Measurements from ENCODE around the gene SEMA4G. TPM values are rescaled to one million over a fixed set of nuclear protein-coding genes. Genes with fewer than 3 reads are reported as not detected.

The SEMA4G gene
- total RNA-seq, result 1.6 and 18.0 TPM in 2 replicates

GRCh38 chr10:100969187-100970075 is at the start of gene SEMA4G:
Gene SEMA4G (plus strand): TSS chr10:100969504. CDS start chr10:100972913, 3,409 bp downstream.

GRCh38 chr10:100986952-100987684 is 17.8 kb downstream of the SEMA4G start, which contains the start of the genes MRPL43 and TWNK:
Gene MRPL43 (minus strand): TSS chr10:100987497. CDS start chr10:100987443, 54 bp downstream.
Gene TWNK (plus strand): TSS chr10:100987543. CDS start chr10:100988211, 668 bp downstream.

GRCh38 chr10:100999742-101000126 is 30.4 kb downstream of the SEMA4G start, which contains the start of gene LZTS2:
Gene LZTS2 (plus strand): TSS chr10:100999808. CDS start chr10:101002539, 2,731 bp downstream.

Other genes with a start within 250 kb of the SEMA4G start
- 7.0 and 30.9 TPM in 2 replicates for gene PAX2, start 223.9 kb upstream of the SEMA4G start, total RNA-seq
- gene SLF2, start 56.5 kb upstream of the SEMA4G start, total RNA-seq, result 15.1 and 16.6 TPM in 2 replicates
- gene MRPL43, start 18.0 kb downstream of the SEMA4G start, total RNA-seq, result 129 and 140 TPM in 2 replicates
- 11.9 and 13.9 TPM in 2 replicates for gene TWNK, start 18.0 kb downstream of the SEMA4G start, total RNA-seq
- gene LZTS2, start 30.3 kb downstream of the SEMA4G start, total RNA-seq, result 97.0 and 150 TPM in 2 replicates
- gene PDZD7, start 61.6 kb downstream of the SEMA4G start, total RNA-seq, result 4.6 and 5.5 TPM in 2 replicates
- gene SFXN3, start 61.7 kb downstream of the SEMA4G start, total RNA-seq, result 66.3 and 109 TPM in 2 replicates
- 0.49 and 4.9 TPM in 2 replicates for gene KAZALD1, start 92.5 kb downstream of the SEMA4G start, total RNA-seq
- not detected in 2 replicates for gene TLX1, start 161.8 kb downstream of the SEMA4G start, total RNA-seq